Measurements from ENCODE around the gene ADARB1. TPM values are rescaled to one million over a fixed set of nuclear protein-coding genes. Genes with fewer than 3 reads are reported as not detected.

The ADARB1 gene
- total RNA-seq, 1 donor from 2014 or later, result 5.1 TPM

DNA sequence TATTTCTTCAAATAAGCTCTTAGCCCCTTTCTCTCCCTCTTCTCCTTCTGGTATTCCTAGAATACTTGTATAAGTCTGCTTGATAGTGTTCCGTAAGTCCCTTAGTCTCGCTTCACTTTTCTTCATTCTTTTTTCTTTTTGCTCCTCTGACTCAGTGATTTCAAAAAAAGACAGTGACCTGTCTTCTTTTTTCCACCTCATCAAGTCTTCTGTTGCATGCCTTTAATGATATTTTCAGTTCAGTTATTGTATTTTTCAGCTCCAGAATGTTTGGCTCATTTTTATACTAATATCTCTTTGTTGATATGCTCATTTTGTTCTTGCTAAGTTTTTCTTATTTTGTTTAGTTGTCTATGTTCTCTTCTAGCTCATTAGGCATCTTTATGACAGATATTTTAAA lies 115.6 kb downstream of the ADARB1 start:
- Histone ChIP-seq H3F3A (ENCODE audit: low read depth) (no peaks in the 10 kb centered on the region), H3K4me1 (no peaks in the 10 kb centered on the region), H4K20me1 (ENCODE audit: low read depth) (no peaks in the 10 kb centered on the region), H3K9me3 (ENCODE audit: low read depth) (peaks cover 18% of the 10 kb centered on the region), H3K36me3 (peaks cover 16% of the 10 kb centered on the region), H3K4me2 (no peak overlapping the region), H3K79me2 (ENCODE audit: low read depth) (no peaks in the 10 kb centered on the region), H3K27me3 (no peaks in the 10 kb centered on the region), H2AFZ (replicated peaks) (no peak overlapping the region), H3K4me3 (no peak overlapping the region), H3K9ac (no peak overlapping the region), H3K27ac (no peak overlapping the region)
- no peak for DNase-seq (ENCODE audit: low spot score)
- no peak overlapping the region for H3K4me3 Mint-ChIP-seq
- peaks cover 44% of the 10 kb centered on the region for H3K9me3 Mint-ChIP-seq
- H3K36me3 Mint-ChIP-seq, result peaks cover 48% of the 10 kb centered on the region
- H3K27me3 Mint-ChIP-seq (ENCODE audit: insufficient read depth, low read depth), result peaks cover 2% of the 10 kb centered on the region
- no peak for TF ChIP-seq CTCF (IDR thresholded peaks at IDR 0.05)
- no peak for TF ChIP-seq EZH2 (IDR thresholded peaks at IDR 0.05)
- TF ChIP-seq EZH2phosphoT487 (IDR thresholded peaks at IDR 0.05), result no peak
- H3K4me1 Mint-ChIP-seq, result no peaks in the 10 kb centered on the region
- no peak overlapping the region for H3K27ac Mint-ChIP-seq

GRCh38 chr21:45192332-45192731 lies 118.0 kb downstream of the ADARB1 start:
- H3K4me2 ChIP-seq, result no peak overlapping the region
- no peaks in the 10 kb centered on the region for H3K79me2 ChIP-seq (ENCODE audit: low read depth)
- Mint-ChIP-seq H3K36me3 (peaks cover 27% of the 10 kb centered on the region), H3K4me3 (no peak overlapping the region), H3K4me1 (no peaks in the 10 kb centered on the region), H3K9me3 (peaks cover 30% of the 10 kb centered on the region), H3K27ac (no peak overlapping the region), H3K27me3 (ENCODE audit: insufficient read depth, low read depth) (peaks cover 2% of the 10 kb centered on the region)
- peaks cover 6% of the 10 kb centered on the region for H3K9me3 ChIP-seq (ENCODE audit: low read depth)
- peak; percentile 33 for DNase-seq (ENCODE audit: low spot score)
- no peak overlapping the region for H3K4me3 ChIP-seq
- TF ChIP-seq EZH2phosphoT487 (IDR thresholded peaks at IDR 0.05) (no peak), CTCF (IDR thresholded peaks at IDR 0.05) (peak; percentile 40)
- no peak overlapping the region for H3K9ac ChIP-seq
- no peaks in the 10 kb centered on the region for H4K20me1 ChIP-seq (ENCODE audit: low read depth)
- no peaks in the 10 kb centered on the region for H3K27me3 ChIP-seq
- H3K4me1 ChIP-seq, result no peaks in the 10 kb centered on the region
- no peak overlapping the region for H2AFZ ChIP-seq (replicated peaks)
- H3K36me3 ChIP-seq, result peaks cover 6% of the 10 kb centered on the region
- no peaks in the 10 kb centered on the region for H3F3A ChIP-seq (ENCODE audit: low read depth)
- no peak overlapping the region for H3K27ac ChIP-seq

DNA sequence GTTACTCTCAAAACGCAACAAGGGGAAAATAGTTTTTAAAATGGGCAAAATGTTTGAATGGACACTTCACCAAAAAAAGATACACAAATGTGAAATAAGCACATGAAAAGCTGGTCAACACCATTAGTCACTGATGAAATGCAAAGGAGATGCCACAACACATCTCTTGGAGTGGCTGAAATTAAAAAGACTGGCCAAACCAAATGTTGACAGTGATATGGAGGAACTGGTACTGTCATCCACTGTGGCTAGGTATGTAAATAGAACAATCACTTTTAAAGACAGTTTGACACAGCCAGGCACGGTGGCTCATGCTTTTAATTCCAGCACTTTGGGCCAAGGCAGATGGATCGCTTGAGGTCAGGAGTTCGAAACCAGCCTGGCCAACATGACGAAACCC lies 122.2 kb downstream of the ADARB1 start:
- Histone ChIP-seq H3K4me1 (no peaks in the 10 kb centered on the region), H3K9ac (no peak overlapping the region), H3K9me3 (ENCODE audit: low read depth) (no peaks in the 10 kb centered on the region), H3K79me2 (ENCODE audit: low read depth) (no peaks in the 10 kb centered on the region), H4K20me1 (ENCODE audit: low read depth) (no peaks in the 10 kb centered on the region), H3F3A (ENCODE audit: low read depth) (no peaks in the 10 kb centered on the region), H3K36me3 (no peaks in the 10 kb centered on the region), H3K27ac (no peak overlapping the region), H2AFZ (replicated peaks) (no peak overlapping the region), H3K4me3 (no peak overlapping the region), H3K4me2 (no peak overlapping the region), H3K27me3 (no peaks in the 10 kb centered on the region)
- DNase-seq (ENCODE audit: low spot score), result no peak
- H3K4me1 Mint-ChIP-seq, result no peaks in the 10 kb centered on the region
- peaks cover 3% of the 10 kb centered on the region for H3K36me3 Mint-ChIP-seq
- peaks cover 2% of the 10 kb centered on the region for H3K27me3 Mint-ChIP-seq (ENCODE audit: insufficient read depth, low read depth)
- no peak overlapping the region for H3K4me3 Mint-ChIP-seq
- H3K27ac Mint-ChIP-seq, result no peak overlapping the region
- H3K9me3 Mint-ChIP-seq, result no peaks in the 10 kb centered on the region
- no peak for TF ChIP-seq EZH2 (IDR thresholded peaks at IDR 0.05)
- TF ChIP-seq CTCF (IDR thresholded peaks at IDR 0.05), result no peak
- TF ChIP-seq EZH2phosphoT487 (IDR thresholded peaks at IDR 0.05), result no peak
